WERI-Rb-1 (cell line): ENCODE results near the gene DNAH9.

Source experiments
- DNase-seq: peaks from one replicate; pipeline ENCODE4 v3.0.0-alpha.2; 2020
- H3K27ac ChIP-seq: fragments of 250-450 bp; sonication (Bioruptor Pico); 2 replicates; pipeline ENCODE4 v1.5.1; 2020; ENCODE audit warnings: mild to moderate bottlenecking, moderate library complexity
- H3K27me3 ChIP-seq: fragments of 250-450 bp; sonication (Bioruptor Pico); 2 replicates; pipeline ENCODE4 v1.5.1; 2021; ENCODE audit warnings: mild to moderate bottlenecking, low read depth, moderate library complexity; ENCODE audit not compliant: insufficient read depth, severe bottlenecking
- H3K36me3 ChIP-seq: fragments of 250-450 bp; sonication (Bioruptor Pico); 2 replicates; pipeline ENCODE4 v1.5.1; 2020; ENCODE audit warnings: mild to moderate bottlenecking, moderate library complexity
- H3K4me3 ChIP-seq: 2 replicates; pipeline ENCODE4 v1.5.1; 2011; ENCODE audit warnings: low read depth, mild to moderate bottlenecking, control low read depth, low read length
- H3K9me3 ChIP-seq: fragments of 250-450 bp; sonication (Bioruptor Pico); 2 replicates; pipeline ENCODE4 v1.5.1; 2021; ENCODE audit warnings: mild to moderate bottlenecking, moderate library complexity; ENCODE audit not compliant: severe bottlenecking
- TF ChIP-seq, protein P1 (sequence below): IDR thresholded peaks from 2 replicates; pipeline ENCODE4 v1.5.1; 2011; ENCODE audit warnings: low read depth, mild to moderate bottlenecking, control low read depth, inconsistent platforms, low read length

The DNAH9 gene

DNA sequence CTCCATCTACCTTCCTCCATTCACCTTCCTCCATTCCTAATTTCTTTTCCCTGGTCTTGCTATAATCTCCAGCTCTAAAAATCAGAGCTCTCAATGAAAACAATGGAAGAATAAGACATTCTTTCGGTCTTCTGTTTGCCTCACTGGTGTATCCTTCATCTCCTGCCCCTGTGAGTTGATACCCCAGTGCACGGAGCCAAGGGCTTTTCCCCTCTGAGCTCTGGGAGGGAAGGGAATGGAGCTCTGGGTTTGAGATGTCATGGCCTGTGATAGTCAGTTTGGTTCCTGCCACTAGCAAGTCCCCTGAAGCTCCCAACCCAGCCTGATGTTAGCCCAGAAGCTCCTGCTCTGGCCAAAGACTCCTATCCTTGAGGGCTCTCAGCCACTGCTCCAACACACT is 36.6 kb upstream of the DNAH9 start:
- Histone ChIP-seq H3K27me3 (peaks cover 6% of the 10 kb centered on the region), H3K36me3 (no peaks in the 10 kb centered on the region), H3K4me3 (no peak overlapping the region), H3K27ac (no peak overlapping the region), H3K9me3 (no peaks in the 10 kb centered on the region)
- no peak for DNase-seq
- TF ChIP-seq, protein P1, sequence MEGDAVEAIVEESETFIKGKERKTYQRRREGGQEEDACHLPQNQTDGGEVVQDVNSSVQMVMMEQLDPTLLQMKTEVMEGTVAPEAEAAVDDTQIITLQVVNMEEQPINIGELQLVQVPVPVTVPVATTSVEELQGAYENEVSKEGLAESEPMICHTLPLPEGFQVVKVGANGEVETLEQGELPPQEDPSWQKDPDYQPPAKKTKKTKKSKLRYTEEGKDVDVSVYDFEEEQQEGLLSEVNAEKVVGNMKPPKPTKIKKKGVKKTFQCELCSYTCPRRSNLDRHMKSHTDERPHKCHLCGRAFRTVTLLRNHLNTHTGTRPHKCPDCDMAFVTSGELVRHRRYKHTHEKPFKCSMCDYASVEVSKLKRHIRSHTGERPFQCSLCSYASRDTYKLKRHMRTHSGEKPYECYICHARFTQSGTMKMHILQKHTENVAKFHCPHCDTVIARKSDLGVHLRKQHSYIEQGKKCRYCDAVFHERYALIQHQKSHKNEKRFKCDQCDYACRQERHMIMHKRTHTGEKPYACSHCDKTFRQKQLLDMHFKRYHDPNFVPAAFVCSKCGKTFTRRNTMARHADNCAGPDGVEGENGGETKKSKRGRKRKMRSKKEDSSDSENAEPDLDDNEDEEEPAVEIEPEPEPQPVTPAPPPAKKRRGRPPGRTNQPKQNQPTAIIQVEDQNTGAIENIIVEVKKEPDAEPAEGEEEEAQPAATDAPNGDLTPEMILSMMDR = no peak

DNA sequence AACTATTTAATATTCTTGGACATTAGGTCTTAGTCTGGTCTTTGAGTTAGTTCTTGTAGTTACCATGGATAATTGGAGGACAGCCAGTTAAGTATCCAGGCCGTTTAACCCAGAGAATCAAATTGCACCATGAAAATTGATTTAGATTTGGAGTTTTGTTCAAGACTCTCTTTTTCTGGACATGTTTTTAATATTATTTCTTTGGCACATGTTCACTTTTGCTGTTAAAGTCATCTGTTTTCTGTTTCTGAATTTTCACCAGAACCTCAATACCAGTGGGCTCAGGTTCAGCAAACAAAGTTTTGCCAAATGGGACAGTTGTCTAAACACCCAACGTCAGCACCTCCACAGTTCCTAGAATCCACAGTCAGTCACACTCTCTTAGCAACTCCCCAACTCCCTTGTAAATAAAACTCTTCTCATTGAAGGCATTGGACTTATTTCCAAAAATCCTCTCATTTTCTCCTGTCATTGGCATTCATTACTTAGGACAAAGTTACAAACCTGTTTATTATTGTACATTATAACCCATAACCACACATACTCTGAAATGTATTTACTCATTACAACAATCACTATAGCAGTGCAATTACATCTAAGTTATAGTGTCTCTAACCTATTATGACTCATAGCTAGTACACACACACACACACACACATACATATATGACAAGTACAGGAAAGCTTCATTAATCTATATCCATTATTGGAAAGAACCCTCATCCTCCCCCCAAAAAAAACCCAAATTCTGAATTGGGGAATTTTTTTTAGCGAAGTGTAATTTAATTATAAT is 33.5 kb upstream of the DNAH9 start:
- H3K27ac ChIP-seq = no peak overlapping the region
- DNase-seq = no peak
- no peaks in the 10 kb centered on the region for H3K36me3 ChIP-seq
- H3K27me3 ChIP-seq = no peaks in the 10 kb centered on the region
- TF ChIP-seq, protein P1 = no peak
- no peak overlapping the region for H3K4me3 ChIP-seq
- no peaks in the 10 kb centered on the region for H3K9me3 ChIP-seq

DNA sequence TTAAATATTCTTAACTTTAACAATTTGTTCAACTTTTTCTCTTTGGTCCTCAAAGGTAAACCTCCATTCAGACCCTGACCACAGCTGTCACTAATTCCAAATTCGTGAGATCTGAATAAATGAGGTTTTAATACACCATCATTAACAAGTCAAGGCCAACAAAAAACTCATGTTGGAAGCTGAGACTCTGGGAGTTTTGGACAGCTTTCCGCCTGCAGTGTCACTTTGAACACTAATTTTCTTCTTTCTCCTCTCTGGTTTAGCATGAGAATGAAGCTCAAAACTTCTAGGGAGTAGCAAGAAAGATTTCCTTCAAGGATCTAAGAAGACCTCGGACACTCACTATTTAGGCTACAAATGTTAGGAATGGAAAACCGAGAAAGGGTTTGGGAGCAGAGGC is 32.7 kb upstream of the DNAH9 start:
- Histone ChIP-seq H3K36me3 (no peaks in the 10 kb centered on the region), H3K27ac (no peak overlapping the region), H3K9me3 (no peaks in the 10 kb centered on the region), H3K4me3 (no peak overlapping the region), H3K27me3 (no peaks in the 10 kb centered on the region)
- TF ChIP-seq, protein P1 = no peak
- DNase-seq = no peak

DNA sequence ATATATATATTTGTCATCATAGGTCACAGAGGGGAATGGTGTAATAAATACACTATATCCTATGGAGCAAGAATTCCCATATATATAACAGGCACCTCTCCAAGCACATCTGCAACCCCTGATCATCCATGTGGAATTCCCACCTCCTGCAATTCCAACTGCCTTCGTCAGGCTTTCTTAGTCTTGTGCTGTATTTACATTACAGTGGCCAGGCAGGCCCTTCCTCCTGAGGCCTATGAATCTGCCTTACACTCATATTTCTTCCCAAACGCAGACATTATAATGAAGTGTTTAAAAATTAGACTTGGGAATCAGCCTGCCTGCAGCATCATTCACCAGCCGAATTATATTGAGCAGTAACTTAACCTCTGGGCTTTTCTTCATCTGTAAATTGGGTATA is 19.3 kb upstream of the DNAH9 start:
- Histone ChIP-seq H3K27me3 (no peaks in the 10 kb centered on the region), H3K27ac (no peak overlapping the region), H3K9me3 (no peaks in the 10 kb centered on the region)

DNA sequence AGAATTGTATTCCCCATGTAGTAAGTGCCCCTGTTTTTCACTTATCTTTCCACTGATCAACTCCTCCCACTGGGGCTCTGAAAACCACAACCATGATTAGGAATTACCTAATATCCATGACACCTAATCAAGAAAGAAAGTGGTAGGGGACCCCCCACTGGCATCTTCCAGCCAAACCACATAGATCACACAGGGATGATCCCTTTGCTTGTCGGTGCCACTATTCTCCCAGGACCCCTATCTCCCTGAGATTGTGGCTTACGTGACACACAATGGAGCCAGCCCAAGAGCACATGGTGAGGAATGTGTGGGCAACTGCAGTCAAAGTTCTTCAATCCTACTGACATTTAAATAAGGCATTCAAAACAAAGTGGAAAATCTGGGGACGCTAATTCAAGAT is 17.6 kb upstream of the DNAH9 start:
- no peaks in the 10 kb centered on the region for H3K9me3 ChIP-seq
- TF ChIP-seq, protein P1 = no peak
- DNase-seq = no peak
- no peaks in the 10 kb centered on the region for H3K36me3 ChIP-seq
- no peak overlapping the region for H3K4me3 ChIP-seq
- H3K27me3 ChIP-seq = no peaks in the 10 kb centered on the region
- H3K27ac ChIP-seq = no peak overlapping the region

More for the DNA sequence above, 19.3 kb upstream of the DNAH9 start:
- no peak for DNase-seq
- TF ChIP-seq, protein P1 = no peak
- no peak overlapping the region for H3K4me3 ChIP-seq
- H3K36me3 ChIP-seq = no peaks in the 10 kb centered on the region

DNA sequence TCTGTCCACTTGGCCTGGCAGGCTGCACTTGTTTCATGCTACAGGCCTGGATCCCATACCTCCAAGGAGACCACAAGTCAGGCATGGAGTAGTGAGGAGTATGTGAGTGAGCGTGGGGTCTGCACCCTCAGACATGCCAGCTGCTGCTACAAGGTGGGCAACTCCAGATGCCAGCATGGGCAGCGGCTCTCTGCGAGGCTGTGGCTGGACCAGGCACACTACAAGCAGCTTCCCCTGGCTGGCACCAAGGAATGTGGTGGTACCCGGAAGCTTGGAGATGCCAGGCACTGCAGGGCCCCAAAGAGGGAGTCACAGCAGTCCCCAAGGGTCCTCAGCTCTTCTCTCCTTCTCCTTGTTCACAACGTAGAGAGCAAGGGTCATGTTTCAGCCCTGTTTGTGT is 16.1 kb upstream of the DNAH9 start:
- no peaks in the 10 kb centered on the region for H3K27me3 ChIP-seq
- DNase-seq = no peak
- TF ChIP-seq, protein P1 = no peak
- H3K4me3 ChIP-seq = no peak overlapping the region
- no peaks in the 10 kb centered on the region for H3K9me3 ChIP-seq
- H3K36me3 ChIP-seq = no peaks in the 10 kb centered on the region
- H3K27ac ChIP-seq = no peak overlapping the region
